GM18858 (cell line): ENCODE results near the gene AGPAT2.

Experiments used
- ATAC-seq: cut with Tn5 transposase; IDR thresholded peaks from one replicate; pipeline ENCODE4 v1.9.1; 2021; ENCODE audit not compliant: unreplicated experiment

Gene AGPAT2

GRCh38 chr9:136629001-136629878, 58.0 kb downstream of the AGPAT2 start:
- ATAC-seq: no peak

- no peak for ATAC-seq
Measured at GRCh38 chr9:136628268-136628667, 59.0 kb downstream of the AGPAT2 start.

- no peak for ATAC-seq
Measured at GRCh38 chr9:136627703-136628102, 59.6 kb downstream of the AGPAT2 start.

- no peak for ATAC-seq
Measured at GRCh38 chr9:136626740-136627642, 60.3 kb downstream of the AGPAT2 start.

GRCh38 chr9:136626066-136626725, 61.1 kb downstream of the AGPAT2 start:
- no peak for ATAC-seq

GRCh38 chr9:136625101-136626065, 61.9 kb downstream of the AGPAT2 start:
- no peak for ATAC-seq

GRCh38 chr9:136624184-136624951, 62.9 kb downstream of the AGPAT2 start:
- no peak for ATAC-seq

- ATAC-seq: no peak
Measured at GRCh38 chr9:136623842-136624183, 63.4 kb downstream of the AGPAT2 start.
